H1 (cell line): ENCODE results near the gene LEKR1. TPM values are rescaled to one million over a fixed set of nuclear protein-coding genes. Genes with fewer than 3 reads are reported as not detected.

Experiments used
- BACH1 ChIP-seq: IDR thresholded peaks from 2 replicates; pipeline ENCODE4 v1.6.1; 2012; ENCODE audit warnings: low read length, improper control_type of control experiment
- JUN ChIP-seq: IDR thresholded peaks from 2 replicates; pipeline ENCODE4 v1.6.1; 2011; ENCODE audit warnings: low read depth, mild to moderate bottlenecking, improper control_type of control experiment, low read length
- JUND ChIP-seq: IDR thresholded peaks from 2 replicates; pipeline ENCODE4 v1.6.1; 2011; ENCODE audit warnings: mild to moderate bottlenecking, improper control_type of control experiment, low read length
- MAFK ChIP-seq: IDR thresholded peaks from 2 replicates; pipeline ENCODE4 v1.6.1; 2012; ENCODE audit warnings: low read depth, mild to moderate bottlenecking, improper control_type of control experiment, low read length
- MAX ChIP-seq: IDR thresholded peaks from 2 replicates; pipeline ENCODE4 v1.6.1; 2012; ENCODE audit warnings: inconsistent platforms
- RXRA ChIP-seq: IDR thresholded peaks from 2 replicates; pipeline ENCODE4 v1.6.1; 2011; ENCODE audit warnings: low read depth, mild to moderate bottlenecking, low read length, moderate library complexity; ENCODE audit not compliant: insufficient read depth
- SIX5 ChIP-seq: IDR thresholded peaks from 2 replicates; pipeline ENCODE4 v1.6.1; 2011; ENCODE audit warnings: mild to moderate bottlenecking, low read depth, low read length
- polyA plus RNA-seq, 7 experiments: library from polyadenylated mRNA; depleted of rRNA in 3 of 7; stranded (reverse) in 5 of 7; unstranded in 2 of 7; fragments of >200 nt in 5 of 7; fragments of 200-250 nt in 2 of 7; gene quantifications; 1 replicate in 5 of 7; 2 replicates in 1 of 7; 4 replicates in 1 of 7; pipeline versions ENCODE4 v1.2.1 to v1.2.3, GENCODE V29; 2011 to 2013; ENCODE audit warnings: missing spikeins in 2 of 7, mixed read lengths in 2 of 7
- total RNA-seq: library from RNA; stranded (reverse); fragmentation: NEBNext Ultra II Directional; extraction: Animal tissue kit (Norgen Biotek cat#: 25700); gene quantifications from 2 replicates; pipeline ENCODE4 v1.2.1, GENCODE V29; 2021

Gene LEKR1
- total and polyA plus RNA-seq, 2 of the 8 experiments (the other 6 are each of a cell fraction or from before 2014, with no cell fraction given) = 0.08 TPM; not detected in 1

- no peak for TF ChIP-seq MAX
- no peak for TF ChIP-seq BACH1
- TF ChIP-seq RXRA = no peak
- TF ChIP-seq SIX5 = no peak
- no peak for TF ChIP-seq JUND
- TF ChIP-seq MAFK = no peak
- no peak for TF ChIP-seq JUN
Measured at GRCh38 chr3:156790156-156790555, 36.0 kb upstream of the LEKR1 start (continued).
